Muscle layer of duodenum (tissue), 2 donors: ENCODE measurements around the gene SNHG17.
"Not testable (repeated sequence)": the region's sequence is repeated elsewhere in the genome, so short reads cannot be mapped to it uniquely, and the experiment has no call there.

ENCODE experiments used
- H3K27ac ChIP-seq: one replicate; pipeline ENCODE4 v1.7.0; 2013; ENCODE audit warnings: mild to moderate bottlenecking, low read length
- H3K27me3 ChIP-seq: one replicate; pipeline ENCODE4 v1.7.0; 2013; ENCODE audit warnings: low read depth, mild to moderate bottlenecking, control low read depth, low read length
- H3K36me3 ChIP-seq, 2 donors: one replicate each; pipeline ENCODE4 v1.7.0; 2013; ENCODE audit warnings: low read length in 2 of 2, control low read depth in 1 of 2, mild to moderate bottlenecking in 1 of 2; ENCODE audit not compliant: insufficient read depth in 2 of 2, control insufficient read depth in 1 of 2
- H3K4me1 ChIP-seq, 2 donors: one replicate each; pipeline ENCODE4 v1.7.0; 2013; ENCODE audit warnings: low read length in 2 of 2, mild to moderate bottlenecking in 2 of 2, control low read depth in 1 of 2, moderate library complexity in 1 of 2; ENCODE audit not compliant: insufficient read depth in 2 of 2, control insufficient read depth in 1 of 2
- H3K4me3 ChIP-seq, 2 donors: one replicate each; pipeline ENCODE4 v1.7.0; 2013; ENCODE audit warnings: low read length in 2 of 2, low read depth in 1 of 2, mild to moderate bottlenecking in 1 of 2
- H3K9me3 ChIP-seq, 2 donors: one replicate each; pipeline ENCODE4 v1.7.0; 2013; ENCODE audit warnings: low read length in 2 of 2, control low read depth in 1 of 2, mild to moderate bottlenecking in 1 of 2; ENCODE audit not compliant: control insufficient read depth in 1 of 2
- donor health status: healthy.

SNHG17 gene

DNA sequence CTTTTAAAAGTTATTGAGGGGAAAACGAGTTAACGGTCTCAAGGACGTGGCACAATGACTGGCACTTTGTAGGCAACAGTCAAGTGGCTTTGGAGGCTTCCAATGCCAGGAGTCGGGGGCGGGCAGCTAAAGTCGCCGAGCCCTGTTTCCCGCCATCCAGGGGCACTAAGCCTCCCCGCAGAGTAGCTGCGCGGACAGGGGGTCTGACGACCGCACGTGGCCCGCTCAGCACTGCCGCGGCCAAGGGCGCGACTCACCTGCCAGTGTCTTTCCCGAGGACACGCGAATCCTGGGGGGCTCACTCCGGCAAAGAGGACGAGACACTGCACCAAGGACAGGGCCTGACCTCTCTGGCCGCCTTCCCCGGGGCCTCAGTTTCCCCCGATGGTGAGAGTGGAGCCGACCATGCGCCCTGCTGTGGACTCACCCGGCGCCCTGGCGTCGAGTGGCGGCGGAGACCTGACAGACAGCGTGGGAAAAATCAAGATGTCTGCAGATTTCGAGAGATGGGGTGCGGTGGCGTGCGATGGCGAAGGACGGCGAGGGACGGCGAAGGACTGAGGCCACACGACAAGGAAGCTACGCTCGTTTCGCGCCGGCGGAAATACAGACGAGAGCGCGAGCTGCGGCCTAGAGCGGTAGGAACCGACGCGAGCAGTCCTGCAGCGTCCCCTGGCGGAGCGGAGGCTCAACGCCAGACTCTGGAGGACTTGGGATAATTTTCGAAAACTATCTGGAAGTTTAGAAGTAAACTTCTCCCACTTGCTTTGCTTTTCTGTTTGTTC is at the start of gene SNHG17:
SNHG17 (minus strand) TSS at position 559 of the 785 bp plus-strand sequence.
- Histone ChIP-seq H3K36me3 (peaks cover 21 to 35% of the 10 kb centered on the region in 2 donors), H3K4me3 (peak within 1 kb of the TSS; percentile 83 to 89), H3K9me3 (peaks cover 0 to 4% of the 10 kb centered on the region in 2 donors), H3K27ac (peak within 1 kb of the TSS; percentile 80), H3K4me1 (peaks cover 0 to 5% of the 10 kb centered on the region in 2 donors), H3K27me3 (no peaks in the 10 kb centered on the region)

DNA sequence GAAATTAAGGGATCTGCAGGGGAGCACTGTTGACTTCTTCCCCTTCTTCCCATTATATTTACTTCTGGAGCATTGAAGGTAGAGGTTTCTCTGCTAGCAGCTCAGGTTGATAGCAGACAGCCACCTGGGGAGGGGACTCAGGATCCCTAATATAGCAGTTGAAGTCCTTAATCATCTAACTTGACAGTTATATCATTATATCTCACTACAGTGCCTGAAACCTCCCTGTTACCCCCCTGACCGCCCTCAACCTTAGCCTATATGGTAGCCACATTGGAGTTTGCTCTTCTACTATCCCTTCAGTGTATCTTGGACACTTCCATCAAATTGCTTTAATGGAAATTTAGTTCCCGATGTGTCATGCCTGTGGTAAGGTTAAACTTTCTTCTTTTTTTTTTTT is 44.5 kb upstream of the SNHG17 start:
- H3K27ac ChIP-seq = no peak overlapping the region
- H3K27me3 ChIP-seq = no peaks in the 10 kb centered on the region
- H3K4me3 ChIP-seq = no peak overlapping the region
- no peaks in the 10 kb centered on the region for H3K9me3 ChIP-seq
- peaks cover 0 to 14% of the 10 kb centered on the region in 2 donors for H3K4me1 ChIP-seq
- no peaks in the 10 kb centered on the region for H3K36me3 ChIP-seq

DNA sequence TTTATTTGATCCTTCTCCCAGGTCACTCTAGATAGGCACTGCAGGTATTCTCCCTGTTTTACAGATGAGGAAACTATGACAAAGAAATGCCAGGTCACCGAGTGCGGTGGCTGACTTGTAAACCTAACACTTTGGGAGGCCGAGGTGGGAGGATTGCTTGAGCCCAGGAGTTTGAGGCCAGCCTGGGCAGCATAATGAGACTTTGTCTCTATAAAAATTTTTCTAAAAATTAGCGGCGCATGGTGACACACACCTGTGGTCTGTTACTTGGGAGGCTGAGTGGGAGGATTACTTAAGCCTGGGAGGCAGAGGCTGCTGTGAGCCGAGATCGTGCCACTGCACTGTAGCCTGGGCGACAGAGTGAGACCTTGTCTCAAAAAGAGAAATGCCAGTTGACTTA is 42.6 kb upstream of the SNHG17 start:
- Histone ChIP-seq H3K4me1 (peaks cover 3 to 31% of the 10 kb centered on the region in 2 donors), H3K4me3 (no peak overlapping the region), H3K9me3 (no peaks in the 10 kb centered on the region), H3K27me3 (no peaks in the 10 kb centered on the region), H3K27ac (no peak overlapping the region), H3K36me3 (no peaks in the 10 kb centered on the region)

DNA sequence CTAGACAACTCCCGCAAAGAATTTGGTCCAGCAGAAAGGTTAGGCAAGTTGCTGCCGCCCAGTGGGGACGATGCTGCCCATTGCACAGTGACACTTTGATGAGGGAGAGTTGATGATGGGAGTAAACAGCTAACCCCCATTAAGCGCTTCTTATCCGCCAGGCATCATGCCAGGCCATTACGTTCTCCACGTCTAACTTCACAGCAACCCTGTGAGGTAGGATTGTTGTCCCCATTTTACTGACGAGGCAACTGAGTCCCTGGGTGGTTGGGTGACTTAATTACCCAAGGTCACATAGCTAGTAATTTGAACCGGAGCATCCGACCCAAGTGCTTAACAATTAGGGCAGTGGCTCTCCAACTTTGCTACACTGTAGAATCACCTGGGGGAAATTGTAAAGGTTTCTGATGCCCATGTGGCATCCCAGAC is 38.3 kb upstream of the SNHG17 start:
- peak overlapping the region; percentile 64 for H3K27ac ChIP-seq

DNA sequence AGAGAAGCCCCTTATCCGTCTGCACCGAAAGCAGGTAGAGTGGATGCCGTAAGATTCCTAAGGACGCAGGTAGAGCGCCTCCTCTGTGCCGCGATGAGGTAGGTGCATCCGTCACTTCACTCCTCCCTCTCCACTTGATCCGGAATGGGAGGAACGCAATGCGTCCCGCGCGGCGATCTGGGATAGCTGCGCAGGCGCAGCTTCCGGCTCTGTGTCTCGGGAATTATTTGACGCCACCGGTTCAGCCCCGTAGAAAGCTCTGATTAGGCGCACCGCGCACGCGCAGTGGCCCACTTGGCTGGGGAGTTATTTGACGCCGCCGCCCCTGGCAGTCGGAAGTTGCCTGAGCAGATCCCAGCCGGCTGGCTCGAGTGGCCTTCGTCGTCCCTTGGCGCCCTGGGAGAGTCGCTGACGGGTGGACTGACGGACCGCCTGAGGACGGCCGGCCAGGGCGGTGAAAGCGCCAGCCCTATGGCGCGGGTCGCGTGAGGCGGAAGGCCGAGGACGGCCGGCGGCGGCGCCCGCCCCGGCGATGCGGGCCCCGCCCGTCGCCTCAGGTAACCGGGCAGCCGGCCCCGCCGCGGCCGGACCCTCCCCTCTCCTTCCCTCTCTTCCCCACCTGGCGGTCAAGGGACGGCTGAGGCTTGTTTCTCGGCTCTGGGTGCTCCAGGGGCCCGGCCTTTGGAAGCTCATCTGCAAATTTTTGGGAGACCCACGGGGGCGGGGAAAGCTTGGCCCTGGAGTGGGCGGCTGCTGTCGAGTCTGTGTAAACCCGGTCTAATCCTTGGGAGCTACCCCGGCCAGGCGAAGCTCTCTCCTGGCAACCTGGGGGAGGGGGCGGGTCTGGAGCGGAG is 37.6 kb upstream of the SNHG17 start, which contains the start of gene RALGAPB:
RALGAPB (plus strand) TSS at position 331 of the 854 bp plus-strand sequence. CDS start 15,590 bp downstream, outside the sequence.
- Histone ChIP-seq H3K4me1 (peaks cover 3 to 31% of the 10 kb centered on the region in 2 donors), H3K4me3 (peak within 1 kb of the TSS; percentile 75 to 91), H3K36me3 (no peaks in the 10 kb centered on the region), H3K9me3 (no peaks in the 10 kb centered on the region), H3K27ac (peak within 1 kb of the TSS; percentile 74), H3K27me3 (no peaks in the 10 kb centered on the region)

More for the DNA sequence above, 38.3 kb upstream of the SNHG17 start:
- Histone ChIP-seq H3K27me3 (no peaks in the 10 kb centered on the region), H3K36me3 (no peaks in the 10 kb centered on the region), H3K9me3 (no peaks in the 10 kb centered on the region), H3K4me3 (peak overlapping the region; percentile 75 to 91), H3K4me1 (peaks cover 3 to 31% of the 10 kb centered on the region in 2 donors)

DNA sequence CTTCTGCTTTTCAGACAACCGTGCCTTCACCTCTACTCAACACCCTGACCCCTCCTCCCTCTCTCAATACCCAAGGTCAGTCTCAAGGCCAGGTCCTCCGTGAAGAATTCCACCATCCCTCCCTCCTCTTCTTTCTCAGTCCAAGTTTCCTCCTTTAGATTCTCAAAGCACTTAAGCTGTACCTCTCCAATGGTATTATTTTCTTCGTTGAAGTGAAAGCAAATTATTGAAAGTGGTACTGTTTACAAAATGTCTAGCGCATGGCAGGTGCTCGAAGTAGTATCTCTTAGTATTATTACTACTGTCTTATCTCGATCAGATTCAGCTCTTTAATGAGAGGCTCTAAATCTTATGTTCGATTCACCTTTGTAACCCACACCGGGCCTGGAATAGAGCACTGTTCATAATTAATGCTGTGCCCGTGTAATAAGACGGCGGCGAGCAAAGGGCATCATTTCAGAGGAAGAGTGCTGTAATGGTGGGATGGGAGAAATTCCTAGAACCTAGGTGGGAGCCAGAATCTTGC is 36.9 kb upstream of the SNHG17 start:
- Histone ChIP-seq H3K36me3 (no peaks in the 10 kb centered on the region), H3K4me1 (peaks cover 3 to 31% of the 10 kb centered on the region in 2 donors), H3K27me3 (no peaks in the 10 kb centered on the region), H3K4me3 (peak overlapping the region; percentile 75 to 91), H3K27ac (peak overlapping the region; percentile 74), H3K9me3 (no peaks in the 10 kb centered on the region)

DNA sequence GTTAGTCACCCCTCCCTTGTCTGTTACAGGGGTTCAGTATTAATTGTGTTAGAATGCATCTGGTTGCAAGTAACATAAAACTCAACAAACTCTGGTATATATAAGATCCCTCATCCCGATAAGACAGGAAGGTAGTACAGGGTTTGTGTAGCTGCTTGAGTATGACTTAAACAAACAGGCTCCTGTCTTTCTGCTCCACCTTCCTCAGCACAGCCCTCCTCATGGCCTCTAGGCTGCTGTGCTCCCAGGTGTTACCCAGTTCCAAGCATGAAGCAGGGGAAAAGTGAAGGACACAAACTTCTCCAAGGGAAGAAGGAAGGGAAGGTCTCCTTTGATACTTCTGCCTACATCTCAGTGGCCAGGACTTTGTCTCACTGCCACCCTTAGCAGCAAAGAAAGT is 36.1 kb upstream of the SNHG17 start:
- Histone ChIP-seq H3K9me3 (no peaks in the 10 kb centered on the region), H3K27ac (peak overlapping the region; percentile 74), H3K4me3 (peak overlapping the region in 1 of 2 donors; percentile 75), H3K27me3 (no peaks in the 10 kb centered on the region), H3K4me1 (peaks cover 3 to 28% of the 10 kb centered on the region in 2 donors), H3K36me3 (no peaks in the 10 kb centered on the region)

DNA sequence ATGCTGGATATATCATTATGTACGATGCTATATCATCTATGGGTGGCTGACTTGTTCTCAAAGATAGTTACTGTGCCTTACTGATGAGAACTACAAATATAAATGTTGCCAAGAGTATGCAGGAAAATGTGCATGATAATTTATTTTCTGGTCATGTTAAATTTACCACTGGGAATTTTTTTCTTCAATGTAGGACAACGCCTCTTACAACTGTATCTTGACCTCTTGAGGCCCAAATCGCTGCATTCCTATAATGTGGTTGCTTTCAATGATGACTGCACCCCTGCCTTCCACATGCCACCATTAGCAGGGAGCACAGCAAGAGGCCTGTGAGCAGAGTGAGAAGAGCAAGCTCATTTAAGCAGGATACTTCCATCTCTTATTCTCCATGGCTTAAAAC is 31.9 kb upstream of the SNHG17 start:
- Histone ChIP-seq H3K4me3 (no peak overlapping the region), H3K4me1 (no peaks in the 10 kb centered on the region), H3K27ac (no peak overlapping the region), H3K36me3 (no peaks in the 10 kb centered on the region), H3K27me3 (no peaks in the 10 kb centered on the region), H3K9me3 (no peaks in the 10 kb centered on the region)

DNA sequence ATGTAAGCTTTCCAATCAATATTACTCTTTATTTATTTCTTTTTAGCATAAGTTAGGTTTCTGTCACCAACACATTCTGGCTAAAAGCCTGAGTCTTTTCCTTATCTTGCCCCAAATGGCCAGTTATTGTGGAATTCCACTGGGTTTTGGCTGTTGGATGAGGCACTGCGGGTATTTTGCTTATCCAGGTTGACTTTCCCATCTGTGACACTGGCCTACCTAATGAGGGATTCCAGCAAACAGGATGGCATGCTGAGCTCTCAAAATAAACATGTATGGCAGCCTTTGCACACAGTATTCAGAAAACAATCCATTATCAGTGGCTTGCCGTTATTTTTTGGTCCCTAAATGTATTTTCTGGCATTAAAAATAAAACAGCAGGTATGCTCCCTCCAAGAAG is 31.0 kb upstream of the SNHG17 start:
- H3K9me3 ChIP-seq = no peaks in the 10 kb centered on the region
- no peaks in the 10 kb centered on the region for H3K36me3 ChIP-seq
- no peak overlapping the region for H3K27ac ChIP-seq
- H3K27me3 ChIP-seq = no peaks in the 10 kb centered on the region
- H3K4me3 ChIP-seq = no peak overlapping the region
- H3K4me1 ChIP-seq = no peaks in the 10 kb centered on the region

DNA sequence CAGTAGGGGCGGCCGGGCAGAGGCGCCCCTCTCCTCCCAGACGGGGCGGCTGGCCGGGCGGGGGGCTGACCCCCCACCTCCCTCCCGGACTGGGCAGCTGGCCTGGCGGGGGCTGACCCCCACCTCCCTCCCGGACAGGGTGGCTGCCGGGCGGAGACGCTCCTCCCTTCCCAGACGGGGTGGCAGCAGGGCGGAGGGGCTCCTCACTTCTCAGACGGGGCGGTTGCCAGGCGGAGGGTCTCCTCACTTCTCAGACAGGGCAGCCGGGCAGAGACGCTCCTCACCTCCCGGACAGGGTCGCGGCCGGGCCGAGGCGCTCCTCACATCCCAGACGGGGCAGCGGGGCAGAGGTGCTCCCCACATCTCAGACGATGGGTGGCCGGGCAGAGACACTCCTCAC is 26.4 kb upstream of the SNHG17 start:
- H3K4me3 ChIP-seq, H3K36me3 ChIP-seq, H3K27me3 ChIP-seq, H3K27ac ChIP-seq, H3K4me1 ChIP-seq, H3K9me3 ChIP-seq: not testable (repeated sequence)

DNA sequence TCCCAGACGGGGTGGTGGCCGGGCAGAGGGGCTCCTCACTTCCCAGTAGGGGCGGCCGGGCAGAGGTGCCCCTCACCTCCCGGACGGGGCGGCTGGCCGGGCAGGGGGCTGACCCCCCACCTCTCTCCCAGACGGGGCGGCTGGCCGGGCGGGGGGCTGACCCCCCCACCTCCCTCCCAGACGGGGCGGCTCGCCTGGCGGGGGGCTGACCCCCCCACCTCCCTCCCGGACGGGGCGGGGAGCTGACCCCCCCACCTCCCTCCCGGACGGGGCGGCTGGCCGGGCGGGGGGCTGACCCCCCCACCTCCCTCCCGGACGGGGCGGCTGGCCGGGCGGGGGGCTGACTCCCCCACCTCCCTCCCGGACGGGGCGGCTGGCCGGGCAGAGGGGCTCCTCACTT is 26.0 kb upstream of the SNHG17 start:
- H3K36me3 ChIP-seq, H3K9me3 ChIP-seq, H3K27ac ChIP-seq, H3K27me3 ChIP-seq, H3K4me1 ChIP-seq, H3K4me3 ChIP-seq: not testable (repeated sequence)
